Breast epithelium (tissue), 4 donors: ENCODE results near the gene CMTM2. TPM values are rescaled to one million over a fixed set of nuclear protein-coding genes. Genes with fewer than 3 reads are reported as not detected.

ENCODE experiments used
- DNase-seq, 2 donors: peaks; one replicate each; pipeline ENCODE4 v3.0.0-alpha.2; 2019; ENCODE audit warnings: low spot score in 2 of 2
- H3K27ac ChIP-seq, 2 donors: fragments of 200-600 bp; sonication (generic) in 1 of 2; one replicate each; pipeline ENCODE4 v1.5.1; 2016 to 2019; ENCODE audit warnings: mild to moderate bottlenecking in 1 of 2
- H3K27me3 ChIP-seq, 2 donors: fragments of 200-600 bp; sonication (generic) in 1 of 2; one replicate each; pipeline versions ENCODE4 v1.5.1 to v1.6.0; 2017 to 2019; ENCODE audit warnings: control low read depth in 1 of 2, mild to moderate bottlenecking in 1 of 2
- H3K36me3 ChIP-seq: fragments of 200-600 bp; one replicate; pipeline ENCODE4 v1.5.1; 2019
- H3K4me1 ChIP-seq, 2 donors: fragments of 200-600 bp; sonication (generic); one replicate each; pipeline ENCODE4 v1.5.1; 2016 to 2019; ENCODE audit warnings: control low read depth in 1 of 2
- H3K4me3 ChIP-seq, 3 donors: fragments of 200-600 bp; sonication (generic); 1 replicate in 2 of 3; 2 replicates in 1 of 3; pipeline ENCODE4 v1.5.1; 2016 to 2019; ENCODE audit warnings: mild to moderate bottlenecking in 3 of 3, moderate library complexity in 2 of 3
- H3K9me3 ChIP-seq, 2 donors: fragments of 200-600 bp; sonication (generic) in 1 of 2; one replicate each; pipeline ENCODE4 v1.5.1; 2016 to 2019; ENCODE audit warnings: control low read depth in 1 of 2
- CTCF ChIP-seq, 3 donors: fragments of 450-650 bp; IDR thresholded peaks; one replicate each; pipeline ENCODE4 v1.5.1; 2016 to 2017; ENCODE audit warnings: antibody characterized with exemption in 3 of 3, mild to moderate bottlenecking in 3 of 3, moderate library complexity in 3 of 3
- POLR2A ChIP-seq: fragments of 450-650 bp; IDR thresholded peaks from one replicate; pipeline ENCODE4 v1.6.1; 2016; ENCODE audit warnings: antibody characterized with exemption, mild to moderate bottlenecking, moderate library complexity
- POLR2AphosphoS5 ChIP-seq, 3 donors: sonication (generic); formaldehyde crosslinking; IDR thresholded peaks; one replicate each; pipeline ENCODE4 v1.6.1; 2017; ENCODE audit warnings: antibody characterized with exemption in 3 of 3
- intact Hi-C: fragments of 100-400 bp; cut with DNase I; formaldehyde crosslinking; loops from one replicate; pipeline ENCODE4 v1.15.1; 2023; ENCODE audit warnings: low total_unique reads
- total RNA-seq, 3 donors: library from RNA; depleted of rRNA; stranded (reverse); fragments of >200 nt; gene quantifications; one replicate each; pipeline ENCODE4 v1.1.0, GENCODE V29; 2016

The CMTM2 gene
- total RNA-seq, 3 donors from 2014 or later: not detected

GRCh38 chr16:66604376-66605176 is 25.3 kb downstream of the CMTM2 start, which contains the start of gene CMTM3:
CMTM3 (plus strand) TSS chr16:66604704; CDS start chr16:66604806, 102 bp downstream.
- intact Hi-C loops: loop anchor here (5.0 kb wide), 1 partner anchor 432 kb away; no protein-coding TSS in a partner anchor
- H3K27ac ChIP-seq: peak within 1 kb of the TSS; percentile 87 to 92
- peaks cover 3 to 14% of the 10 kb centered on the region in 2 donors for H3K4me1 ChIP-seq
- H3K36me3 ChIP-seq: no peaks in the 10 kb centered on the region
- H3K4me3 ChIP-seq: peak within 1 kb of the TSS; percentile 76 to 91 (median 84)
- H3K27me3 ChIP-seq: no peaks in the 10 kb centered on the region
- no peaks in the 10 kb centered on the region for H3K9me3 ChIP-seq
- TF ChIP-seq POLR2A (no peak), CTCF (IDR thresholded peaks at IDR 0.05) (peak; percentile 64 to 74 (median 65))
- DNase-seq: no peak

- intact Hi-C loops: loop anchor here (5.0 kb wide), 1 partner anchor 433 kb away; no protein-coding TSS in a partner anchor
- H3K9me3 ChIP-seq: no peaks in the 10 kb centered on the region
- H3K4me3 ChIP-seq: peak overlapping the region; percentile 76 to 91 (median 84)
- H3K36me3 ChIP-seq: no peaks in the 10 kb centered on the region
- DNase-seq: no peak
- H3K4me1 ChIP-seq: peaks cover 3 to 14% of the 10 kb centered on the region in 2 donors
- H3K27me3 ChIP-seq: no peaks in the 10 kb centered on the region
- peak overlapping the region; percentile 87 to 92 for H3K27ac ChIP-seq
- TF ChIP-seq CTCF (IDR thresholded peaks at IDR 0.05) (peak in 1 of 3 donors; percentile 27), POLR2A (no peak)
These were observed 26.1 kb downstream of the CMTM2 start for GRCh38 chr16:66605177-66605978.

GRCh38 chr16:66605979-66606751 is 26.9 kb downstream of the CMTM2 start:
- H3K4me1 ChIP-seq: peaks cover 3 to 14% of the 10 kb centered on the region in 2 donors
- TF ChIP-seq CTCF (IDR thresholded peaks at IDR 0.05) (no peak), POLR2AphosphoS5 (IDR thresholded peaks at IDR 0.05) (no peak), POLR2A (no peak)

GRCh38 chr16:66608241-66609138 is 29.2 kb downstream of the CMTM2 start:
- Histone ChIP-seq H3K36me3 (peaks cover 6% of the 10 kb centered on the region), H3K9me3 (no peaks in the 10 kb centered on the region), H3K27me3 (no peaks in the 10 kb centered on the region), H3K4me1 (peaks cover 3 to 14% of the 10 kb centered on the region in 2 donors), H3K27ac (peak overlapping the region; percentile 77 to 78), H3K4me3 (no peak overlapping the region)
- peak; percentile 89 to 92 for DNase-seq
- TF ChIP-seq POLR2AphosphoS5 (IDR thresholded peaks at IDR 0.05) (peak in 2 of 3 donors; percentile 48 to 68), CTCF (IDR thresholded peaks at IDR 0.05) (peak; percentile 69 to 94 (median 86)), POLR2A (no peak)
- intact Hi-C loops: loop anchor here (5.0 kb wide), 1 partner anchor 436 kb away; no protein-coding TSS in a partner anchor

More at GRCh38 chr16:66605979-66606751, 26.9 kb downstream of the CMTM2 start:
- peak overlapping the region; percentile 87 to 92 for H3K27ac ChIP-seq
- H3K4me3 ChIP-seq: peak overlapping the region; percentile 76 to 91 (median 84)
- intact Hi-C loops: loop anchor here (5.0 kb wide), 1 partner anchor 434 kb away; no protein-coding TSS in a partner anchor
- DNase-seq: no peak
- no peaks in the 10 kb centered on the region for H3K36me3 ChIP-seq
- no peaks in the 10 kb centered on the region for H3K9me3 ChIP-seq
- H3K27me3 ChIP-seq: no peaks in the 10 kb centered on the region
